T-helper 2 cell treated with Interferon-gamma antibody and Interleukin-4, amounts not matched to agents 5 μg/mL and 100 μg/mL, for 36 hours (primary cell): Measurements from ENCODE around the gene STEAP4.
"Not testable (repeated sequence)": the region's sequence is repeated elsewhere in the genome, so short reads cannot be mapped to it uniquely, and the experiment has no call there.

Source experiments
- DNase-seq: peaks from one replicate; pipeline ENCODE4 v3.0.0; 2021; ENCODE audit warnings: low spot score
- H3K27ac Mint-ChIP-seq: one replicate; pipeline ENCODE4 v1.8.0; 2021; ENCODE audit warnings: mild to moderate bottlenecking, mixed read lengths
- H3K27me3 Mint-ChIP-seq: one replicate; pipeline ENCODE4 v1.8.0; 2021; ENCODE audit warnings: low read depth, mixed read lengths
- H3K36me3 Mint-ChIP-seq: one replicate; pipeline ENCODE4 v1.8.0; 2021; ENCODE audit warnings: low read depth, mixed read lengths
- H3K4me1 Mint-ChIP-seq: one replicate; pipeline ENCODE4 v1.8.0; 2021; ENCODE audit warnings: low read depth, mixed read lengths
- H3K4me3 Mint-ChIP-seq: one replicate; pipeline ENCODE4 v1.8.0; 2022; ENCODE audit warnings: mild to moderate bottlenecking, moderate library complexity, mixed read lengths
- H3K9me3 Mint-ChIP-seq: one replicate; pipeline ENCODE4 v1.8.0; 2021; ENCODE audit warnings: mixed read lengths

Gene STEAP4

DNA sequence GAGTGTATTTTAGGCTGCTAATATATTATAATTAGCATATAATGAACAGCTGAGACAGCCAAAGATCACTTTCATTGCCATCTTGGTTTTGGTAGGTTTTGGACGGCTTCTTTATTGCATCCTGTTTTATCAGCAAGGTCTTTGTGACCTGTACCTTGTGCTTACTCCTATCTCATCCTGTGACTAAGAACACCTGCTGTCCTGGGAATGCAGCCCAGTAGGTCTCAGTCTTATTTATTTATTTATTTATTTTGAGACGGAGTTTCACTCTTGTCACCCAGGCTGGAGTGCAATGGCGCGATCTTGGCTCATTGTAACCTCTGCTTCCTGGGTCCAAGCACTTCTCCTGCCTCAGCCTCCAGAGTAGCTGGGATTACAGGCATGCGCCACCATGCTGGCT is 31.8 kb downstream of the STEAP4 start:
- H3K27ac Mint-ChIP-seq, H3K4me1 Mint-ChIP-seq, H3K4me3 Mint-ChIP-seq, H3K9me3 Mint-ChIP-seq, H3K27me3 Mint-ChIP-seq, DNase-seq, H3K36me3 Mint-ChIP-seq: not testable (repeated sequence)

DNA sequence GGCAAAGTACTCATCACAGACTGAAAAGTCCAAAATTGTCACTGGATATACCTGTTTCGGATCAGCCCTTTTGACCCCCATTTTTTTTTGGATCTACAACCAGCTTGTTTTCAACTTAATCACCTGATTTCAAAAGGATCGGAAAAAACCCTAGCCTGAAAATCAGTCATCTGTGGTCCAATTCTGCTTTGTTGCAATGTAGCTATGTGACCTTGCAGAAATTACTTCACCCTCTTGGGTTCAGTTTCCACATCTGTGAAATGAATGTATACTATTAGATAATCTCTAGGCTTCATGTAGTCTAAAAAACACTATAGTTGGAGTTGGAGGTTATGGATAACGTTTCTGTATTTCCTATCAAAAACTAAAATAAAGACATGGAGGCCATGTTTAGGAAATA is 37.1 kb downstream of the STEAP4 start:
- no peak overlapping the region for H3K4me3 Mint-ChIP-seq
- H3K27ac Mint-ChIP-seq = no peak overlapping the region
- H3K9me3 Mint-ChIP-seq = no peaks in the 10 kb centered on the region
- no peak for DNase-seq
- no peaks in the 10 kb centered on the region for H3K36me3 Mint-ChIP-seq
- H3K27me3 Mint-ChIP-seq = peaks cover 3% of the 10 kb centered on the region
- no peaks in the 10 kb centered on the region for H3K4me1 Mint-ChIP-seq

DNA sequence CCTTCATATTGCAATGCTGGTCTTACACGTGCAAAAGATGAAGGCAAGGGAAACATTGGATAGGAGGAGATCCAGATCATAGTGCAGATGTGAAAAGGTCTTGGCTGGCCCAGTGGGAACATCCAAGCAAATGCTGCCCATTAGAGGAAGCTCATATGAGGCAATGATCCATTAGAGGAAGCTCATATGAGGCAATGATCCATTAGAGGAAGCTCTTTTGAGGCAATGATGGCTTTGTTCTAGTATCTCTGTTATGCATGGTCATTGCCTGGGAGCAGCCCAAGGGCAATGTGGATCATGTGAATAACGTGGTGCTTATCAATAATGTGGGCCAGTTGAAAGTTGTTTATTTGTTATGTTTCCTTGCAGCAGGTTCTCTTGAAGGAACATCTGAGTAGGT is 37.8 kb downstream of the STEAP4 start:
- Mint-ChIP-seq H3K4me1 (no peaks in the 10 kb centered on the region), H3K27ac (no peak overlapping the region), H3K27me3 (no peaks in the 10 kb centered on the region), H3K36me3 (no peaks in the 10 kb centered on the region), H3K4me3 (no peak overlapping the region), H3K9me3 (no peaks in the 10 kb centered on the region)
- DNase-seq = no peak

DNA sequence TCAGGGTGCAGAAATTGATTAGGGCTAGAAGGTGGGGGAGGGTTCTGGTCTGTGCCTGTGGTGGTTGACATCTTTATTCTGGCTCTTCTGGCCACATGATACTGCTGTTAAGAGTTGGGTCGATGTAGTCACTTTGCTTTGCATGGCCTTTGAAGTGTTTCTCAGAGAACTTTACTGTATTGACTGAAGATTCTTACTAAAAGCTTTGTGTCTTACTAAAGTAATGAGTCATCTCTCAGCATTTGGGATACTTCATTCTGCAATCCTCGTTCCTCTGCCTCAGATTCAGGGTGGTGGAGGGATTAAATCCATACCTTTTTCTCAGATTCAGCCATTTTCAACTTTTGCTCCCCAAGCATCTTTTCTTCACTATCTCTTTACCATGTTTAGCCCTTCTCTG is 38.6 kb downstream of the STEAP4 start:
- no peak for DNase-seq
- Mint-ChIP-seq H3K27ac (no peak overlapping the region), H3K4me1 (no peaks in the 10 kb centered on the region), H3K9me3 (no peaks in the 10 kb centered on the region), H3K36me3 (no peaks in the 10 kb centered on the region), H3K27me3 (no peaks in the 10 kb centered on the region), H3K4me3 (no peak overlapping the region)

DNA sequence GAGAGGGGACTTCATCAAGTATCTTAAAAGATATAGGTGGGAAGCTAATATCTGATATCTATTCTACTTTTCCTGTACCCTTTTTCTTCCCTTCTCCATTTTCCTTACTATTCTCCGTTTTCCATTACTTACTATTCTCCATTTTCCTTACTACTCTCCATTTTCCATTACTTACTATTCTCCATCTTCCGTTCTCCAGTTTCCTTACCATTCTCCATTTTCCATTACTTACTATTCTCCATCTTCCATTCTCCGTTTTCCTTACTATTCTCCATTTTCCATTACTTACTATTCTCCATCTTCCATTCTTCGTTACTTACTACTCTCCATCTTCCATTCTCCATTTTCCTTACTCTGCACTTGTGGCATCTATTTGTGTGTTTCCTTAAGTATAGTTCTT is 39.3 kb downstream of the STEAP4 start:
- H3K27me3 Mint-ChIP-seq = no peaks in the 10 kb centered on the region
- H3K9me3 Mint-ChIP-seq = no peaks in the 10 kb centered on the region
- H3K4me1 Mint-ChIP-seq = no peaks in the 10 kb centered on the region
- no peak for DNase-seq
- H3K27ac Mint-ChIP-seq = no peak overlapping the region
- no peak overlapping the region for H3K4me3 Mint-ChIP-seq
- no peaks in the 10 kb centered on the region for H3K36me3 Mint-ChIP-seq

DNA sequence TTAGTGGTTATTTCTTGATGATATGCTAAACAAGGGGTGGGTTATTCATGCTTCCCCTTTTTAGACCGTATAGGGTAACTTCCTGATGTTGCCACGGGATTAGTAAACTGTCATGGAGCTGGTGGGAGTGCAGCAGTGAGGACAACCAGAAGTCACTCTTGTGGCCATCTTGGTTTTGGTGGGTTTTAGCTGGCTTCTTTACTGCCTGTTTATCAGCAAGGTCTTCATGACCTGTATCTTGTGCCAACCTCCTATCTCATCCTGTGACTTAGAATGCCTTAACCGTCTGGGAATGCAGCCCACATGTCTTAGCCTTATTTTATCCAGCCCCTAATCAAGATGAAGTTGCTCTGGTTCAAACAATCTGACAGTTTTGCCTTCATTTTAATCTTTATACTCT is 41.7 kb downstream of the STEAP4 start:
- not testable (repeated sequence) for H3K4me3 Mint-ChIP-seq, H3K4me1 Mint-ChIP-seq, DNase-seq, H3K27ac Mint-ChIP-seq, H3K36me3 Mint-ChIP-seq, H3K9me3 Mint-ChIP-seq, H3K27me3 Mint-ChIP-seq

DNA sequence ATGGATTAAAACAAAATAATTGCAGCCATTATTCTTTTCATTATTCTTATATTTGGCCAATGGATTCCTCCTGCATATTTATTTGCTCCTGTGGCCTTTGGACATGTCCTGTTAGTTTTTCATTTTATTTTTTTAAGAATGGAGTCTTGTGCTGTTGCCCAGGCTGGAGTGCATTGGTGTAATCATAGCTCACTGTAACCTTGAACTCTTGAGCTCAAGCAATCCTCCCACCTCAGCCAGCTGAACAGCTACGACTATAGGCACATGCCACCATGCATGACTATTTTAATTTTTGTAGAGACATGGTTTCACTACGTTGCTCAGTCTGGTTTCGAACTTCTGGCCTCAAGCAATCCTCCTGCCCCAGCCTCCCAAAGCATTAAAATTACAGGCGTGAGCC is 44.1 kb downstream of the STEAP4 start:
- Mint-ChIP-seq H3K9me3 (no peaks in the 10 kb centered on the region), H3K36me3 (no peaks in the 10 kb centered on the region), H3K4me3 (no peak overlapping the region), H3K27ac (no peak overlapping the region), H3K4me1 (no peaks in the 10 kb centered on the region), H3K27me3 (peaks cover under 1% of the 10 kb centered on the region)
- DNase-seq = no peak

DNA sequence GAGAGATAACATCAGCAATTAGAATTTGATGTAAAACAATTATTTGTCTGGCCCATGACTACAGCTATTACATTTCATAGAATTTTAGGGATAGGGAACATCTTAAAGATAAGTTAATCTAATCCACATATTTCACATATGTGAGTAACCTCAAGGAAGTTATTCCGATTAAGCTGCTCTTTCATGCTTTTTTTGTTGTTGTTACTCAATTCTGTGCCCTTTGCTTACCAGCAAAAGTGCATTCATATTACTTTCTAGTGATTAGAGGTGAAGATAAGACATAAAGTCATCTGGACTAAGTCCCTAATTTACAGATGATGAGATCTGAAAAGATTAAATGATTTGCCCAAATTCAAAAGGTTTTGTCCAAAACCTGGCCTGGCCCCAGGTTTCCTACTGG is 46.0 kb downstream of the STEAP4 start:
- no peak for DNase-seq
- Mint-ChIP-seq H3K4me3 (no peak overlapping the region), H3K27me3 (peaks cover 3% of the 10 kb centered on the region), H3K9me3 (no peaks in the 10 kb centered on the region), H3K27ac (no peak overlapping the region), H3K4me1 (no peaks in the 10 kb centered on the region), H3K36me3 (no peaks in the 10 kb centered on the region)

DNA sequence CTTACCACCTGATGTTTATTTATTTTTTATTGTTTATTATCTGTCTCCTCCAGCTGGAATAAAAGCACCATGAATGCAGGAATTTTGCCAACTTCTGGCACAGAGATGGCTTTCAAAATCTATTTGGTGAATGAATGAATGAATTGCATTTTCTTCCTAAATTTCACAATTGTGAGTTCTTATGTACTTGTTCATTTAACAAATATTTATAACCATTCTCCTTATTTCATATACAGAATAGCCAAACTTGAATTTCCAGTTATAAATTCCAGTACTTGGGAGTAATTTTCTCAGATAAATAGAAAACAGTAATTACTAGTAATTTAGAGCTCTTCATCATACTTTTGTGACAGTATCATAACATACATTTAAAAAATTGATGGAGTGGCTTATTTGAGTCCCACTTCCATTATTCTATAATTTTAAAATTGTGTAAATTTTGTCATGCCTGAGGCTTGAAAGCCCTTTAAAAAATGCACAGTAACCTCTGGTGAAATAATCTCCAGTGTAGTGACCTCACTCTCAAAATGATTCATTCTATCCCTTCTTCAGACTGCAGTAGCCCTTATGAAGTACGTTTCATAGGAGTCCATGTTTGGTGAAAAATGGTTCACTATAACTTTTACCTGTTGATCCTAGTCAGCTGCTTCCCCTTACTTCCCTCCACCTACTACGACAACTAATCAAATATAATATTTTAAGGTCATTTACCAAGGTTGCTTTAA is 46.9 kb downstream of the STEAP4 start:
- Mint-ChIP-seq H3K27me3 (peaks cover 3% of the 10 kb centered on the region), H3K27ac (no peak overlapping the region), H3K36me3 (no peaks in the 10 kb centered on the region), H3K4me1 (no peaks in the 10 kb centered on the region), H3K4me3 (no peak overlapping the region), H3K9me3 (no peaks in the 10 kb centered on the region)
- no peak for DNase-seq

DNA sequence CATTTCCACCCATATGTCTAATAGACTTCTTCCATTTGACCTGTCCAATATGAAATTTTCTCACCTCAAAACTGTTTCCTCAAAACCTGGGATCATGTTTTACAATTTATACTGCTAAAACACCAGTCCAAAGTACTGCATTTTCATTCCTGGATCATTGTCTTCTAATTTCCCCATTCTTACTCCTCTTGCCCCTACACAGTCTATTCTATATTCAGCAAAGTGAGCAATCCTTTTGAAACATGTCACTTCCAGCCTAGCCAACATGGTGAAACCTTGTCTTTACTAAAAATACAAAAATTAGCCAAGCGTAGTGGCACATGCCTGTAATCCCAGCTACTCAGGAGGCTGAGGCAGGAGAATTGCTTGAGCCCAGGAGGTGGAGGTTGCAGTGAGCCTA is 48.4 kb downstream of the STEAP4 start:
- not testable (repeated sequence) for H3K4me3 Mint-ChIP-seq, H3K27me3 Mint-ChIP-seq, H3K36me3 Mint-ChIP-seq, H3K27ac Mint-ChIP-seq, H3K4me1 Mint-ChIP-seq, DNase-seq
- H3K9me3 Mint-ChIP-seq = peaks cover 13% of the 10 kb centered on the region

DNA sequence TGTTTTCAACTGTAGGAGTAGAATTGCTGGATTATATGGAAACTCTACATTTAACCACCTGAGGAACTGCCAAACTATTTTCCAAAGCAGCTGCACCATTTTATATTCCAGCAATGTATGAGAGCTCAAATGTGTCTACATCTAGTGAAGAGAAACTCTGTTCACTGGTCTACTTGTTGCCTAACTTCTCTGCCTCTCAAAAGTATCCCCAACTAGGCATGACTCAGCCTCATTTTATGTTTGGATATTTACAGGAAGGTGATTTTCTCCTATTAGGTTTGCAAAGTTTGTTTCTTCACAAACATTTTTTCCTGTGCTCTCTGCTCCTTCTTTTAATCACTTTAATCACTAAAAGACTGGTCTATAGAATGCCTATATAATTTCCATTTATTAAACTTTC is 49.8 kb downstream of the STEAP4 start:
- no peak for DNase-seq
- H3K36me3 Mint-ChIP-seq = no peaks in the 10 kb centered on the region
- peaks cover 4% of the 10 kb centered on the region for H3K27me3 Mint-ChIP-seq
- no peak overlapping the region for H3K4me3 Mint-ChIP-seq
- peaks cover 13% of the 10 kb centered on the region for H3K9me3 Mint-ChIP-seq
- no peak overlapping the region for H3K27ac Mint-ChIP-seq
- no peaks in the 10 kb centered on the region for H3K4me1 Mint-ChIP-seq

DNA sequence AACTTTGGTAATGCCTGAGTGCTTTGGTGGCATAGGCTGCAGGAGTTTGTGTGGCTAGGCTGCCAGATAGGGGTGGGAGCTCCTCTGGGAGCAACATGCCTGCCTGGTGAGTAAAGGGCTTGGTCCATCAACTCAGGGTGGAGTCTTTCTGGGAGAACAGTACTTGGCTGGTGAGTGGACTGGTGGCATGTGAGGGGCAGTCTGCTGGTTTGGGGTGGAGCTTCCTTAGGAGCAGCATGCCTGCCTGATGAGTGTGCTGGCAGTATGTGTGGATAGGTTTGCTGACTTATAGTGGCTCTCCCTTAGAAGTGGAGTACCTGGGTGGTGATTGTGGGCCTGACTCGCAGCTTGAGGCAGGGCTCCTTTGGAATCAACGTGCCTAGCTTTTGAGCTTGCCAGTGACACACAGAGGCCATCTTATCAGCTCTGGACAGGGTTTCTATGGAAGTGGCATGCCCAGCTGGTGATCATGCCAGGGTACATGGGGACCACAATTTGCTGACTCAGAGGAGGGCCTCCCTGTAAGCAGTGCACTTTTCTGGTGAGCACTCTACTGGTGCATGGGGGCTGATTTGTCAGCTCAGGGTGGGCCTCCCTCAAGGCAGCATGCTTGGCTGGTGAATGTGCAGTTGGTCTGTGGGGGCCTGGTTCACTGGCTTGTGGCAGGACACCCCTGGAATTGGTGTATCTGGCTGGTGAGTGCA is 51.8 kb downstream of the STEAP4 start:
- Mint-ChIP-seq H3K9me3 (peaks cover 13% of the 10 kb centered on the region), H3K4me3 (no peak overlapping the region), H3K27ac (no peak overlapping the region), H3K36me3 (no peaks in the 10 kb centered on the region), H3K4me1 (no peaks in the 10 kb centered on the region), H3K27me3 (peaks cover 4% of the 10 kb centered on the region)
- no peak for DNase-seq

DNA sequence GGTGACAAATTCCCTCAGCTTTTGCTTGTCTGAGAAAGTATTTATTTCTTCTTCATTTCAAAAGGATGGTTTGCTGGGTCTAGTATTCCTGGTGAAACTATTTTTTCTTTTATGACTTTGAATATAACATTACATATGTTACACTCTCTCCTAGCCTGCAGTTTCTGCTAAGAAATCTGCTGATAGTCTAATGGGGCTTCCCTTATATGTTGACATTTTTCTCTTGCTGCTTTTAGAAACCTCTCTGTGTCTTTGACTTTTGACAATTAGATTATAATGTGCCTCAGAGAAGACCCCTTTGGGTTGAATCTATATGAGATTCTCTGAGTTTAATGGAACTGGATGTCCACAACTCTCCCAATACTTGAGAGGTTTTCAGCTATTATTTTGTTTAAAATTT is 53.1 kb downstream of the STEAP4 start:
- H3K27ac Mint-ChIP-seq = no peak overlapping the region
- no peaks in the 10 kb centered on the region for H3K36me3 Mint-ChIP-seq
- peaks cover 4% of the 10 kb centered on the region for H3K27me3 Mint-ChIP-seq
- H3K9me3 Mint-ChIP-seq = peaks cover 13% of the 10 kb centered on the region
- no peak for DNase-seq
- H3K4me3 Mint-ChIP-seq = no peak overlapping the region
- no peaks in the 10 kb centered on the region for H3K4me1 Mint-ChIP-seq

DNA sequence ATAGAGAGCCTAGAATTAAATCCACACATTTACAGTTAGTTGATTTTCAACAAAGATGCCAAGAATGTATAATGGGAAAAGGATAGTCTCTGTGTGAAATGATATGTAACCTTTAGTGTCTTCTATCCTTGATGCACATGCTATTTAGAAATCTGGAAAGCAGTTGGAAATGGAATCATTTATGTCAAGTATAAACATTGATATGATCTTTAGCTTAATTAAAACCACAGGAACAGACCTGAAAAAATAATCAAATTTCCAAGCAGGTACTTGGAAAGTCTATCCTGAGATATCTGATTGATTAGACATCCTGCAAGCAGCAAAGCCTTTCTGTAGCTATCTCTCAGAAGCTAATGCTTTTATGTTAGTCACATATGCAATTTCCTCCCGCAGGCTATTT is 62.4 kb downstream of the STEAP4 start:
- Mint-ChIP-seq H3K4me1 (no peaks in the 10 kb centered on the region), H3K9me3 (no peaks in the 10 kb centered on the region), H3K36me3 (no peaks in the 10 kb centered on the region), H3K27ac (no peak overlapping the region), H3K4me3 (no peak overlapping the region), H3K27me3 (peaks cover 11% of the 10 kb centered on the region)
- no peak for DNase-seq
